HepG2 (cell line): Measurements from ENCODE around the gene BEX3. TPM values are rescaled to one million over a fixed set of nuclear protein-coding genes. Genes with fewer than 3 reads are reported as not detected.

Experiments used
- ATAC-seq: fragments of 200-7000 bp; cut with Tn5 transposase; 3 replicates; pipeline ENCODE4 v1.9.1; 2020; ENCODE audit warnings: mild to moderate bottlenecking, moderate library complexity
- BruUV-seq: library from RNA; stranded (reverse); fragments of 400-500 nt; replicated peaks from 2 replicates; lab custom pipeline; 2021; lab: Mats Ljungman, UMichigan
- CTCF ChIA-PET: fragments of 300-600 bp; formaldehyde crosslinking; extraction: SDS; loops from one replicate; lab custom pipeline; 2021; ENCODE audit warnings: low total read pairs, inconsistent platforms, low intra/inter-chr PET ratio; lab: Yijun Ruan, JAX
- POLR2A ChIA-PET: fragments of 350-600 bp; sonication (Branson Sonifier 250); formaldehyde crosslinking; loops from one replicate; lab custom pipeline; 2020; ENCODE audit warnings: antibody characterized with exemption, inconsistent platforms; lab: Yijun Ruan, JAX
- DNase-seq: peaks from one replicate; pipeline ENCODE4 v3.0.0-alpha.2; 2015; ENCODE audit warnings: low spot score
- FAIRE-seq: peaks from 3 replicates; lab custom pipeline; 2011; peaks lifted over from hg19 to GRCh38; lab: Jason Lieb, UNC
- H2AFZ ChIP-seq: one replicate; pipeline ENCODE4 v1.6.1; 2011; ENCODE audit warnings: low read length, inconsistent platforms
- H3K27ac ChIP-seq: fragments of 300-600 bp; 3 replicates; pipeline ENCODE4 v1.8.0; 2011; ENCODE audit warnings: mixed run types, mild to moderate bottlenecking, mixed read lengths, low read length, inconsistent platforms; ENCODE audit not compliant: insufficient read depth; ENCODE audit errors: extremely low read length
- H3K27me3 ChIP-seq, 2 experiments: fragments of 200-600 bp in 1 of 2; 2 replicates in 1 of 2; 3 replicates in 1 of 2; pipeline versions ENCODE4 v1.6.0 to v1.8.0; 2011; ENCODE audit warnings: low read length in 2 of 2, mild to moderate bottlenecking in 2 of 2, moderate library complexity in 2 of 2, inconsistent platforms in 1 of 2; ENCODE audit not compliant: insufficient read depth in 2 of 2, control insufficient read depth in 1 of 2
- H3K36me3 ChIP-seq, 2 experiments: fragments of 200-600 bp in 1 of 2; replicated peaks in 1 of 2; 2 replicates in 1 of 2; 3 replicates in 1 of 2; pipeline versions ENCODE4 v1.5.1 to v1.8.0; 2011; ENCODE audit warnings: low read length in 2 of 2, inconsistent platforms in 1 of 2; ENCODE audit not compliant: insufficient read depth in 2 of 2, control insufficient read depth in 1 of 2
- H3K4me1 ChIP-seq: 2 replicates; pipeline ENCODE4 v1.5.1; 2012; ENCODE audit warnings: low read length, inconsistent platforms; ENCODE audit not compliant: insufficient read depth
- H3K4me2 ChIP-seq: 2 replicates; pipeline ENCODE4 v1.6.0; 2011; ENCODE audit warnings: low read depth, low read length, inconsistent platforms
- H3K4me3 ChIP-seq, 3 experiments: fragments of 200-600 bp in 1 of 3; sonication (generic), shearing (Covaris generic) in 1 of 3; replicated peaks in 1 of 3; 2 replicates each; pipeline ENCODE4 v1.5.1; 2011 to 2016; ENCODE audit warnings: low read length in 3 of 3, inconsistent platforms in 2 of 3, low read depth in 2 of 3, mild to moderate bottlenecking in 2 of 3, control low read depth in 1 of 3, mixed read lengths in 1 of 3; ENCODE audit not compliant: insufficient read depth in 1 of 3
- H3K79me2 ChIP-seq: one replicate; pipeline ENCODE4 v1.6.1; 2011; ENCODE audit warnings: low read length, inconsistent platforms; ENCODE audit not compliant: insufficient read depth
- H3K9ac ChIP-seq: 2 replicates; pipeline ENCODE4 v1.6.0; 2011; ENCODE audit warnings: mild to moderate bottlenecking, low read depth, low read length, inconsistent platforms; ENCODE audit not compliant: insufficient read depth
- H3K9me3 ChIP-seq: 2 replicates; pipeline ENCODE4 v1.5.1; 2012; ENCODE audit warnings: mild to moderate bottlenecking, low read length
- H4K20me1 ChIP-seq: 2 replicates; pipeline ENCODE4 v1.6.0; 2011; ENCODE audit warnings: inconsistent platforms, mild to moderate bottlenecking, low read length, moderate library complexity; ENCODE audit not compliant: insufficient read depth
- CEBPZ ChIP-seq: IDR thresholded peaks from 2 replicates; pipeline ENCODE4 v1.6.1; 2012; ENCODE audit warnings: low read length, improper control_type of control experiment
- NR2C2 ChIP-seq: sonication (generic); formaldehyde crosslinking; IDR thresholded peaks from 2 replicates; pipeline ENCODE4 v1.4.0; 2020; ENCODE audit warnings: missing genetic modification reagents, mild to moderate bottlenecking, moderate library complexity, borderline replicate concordance
- TARDBP ChIP-seq: sonication (generic); formaldehyde crosslinking; IDR thresholded peaks from 2 replicates; pipeline ENCODE4 v1.8.0; 2022; ENCODE audit warnings: mild to moderate bottlenecking, missing genetic modification reagents
- TERF1 ChIP-seq: sonication (generic); formaldehyde crosslinking; IDR thresholded peaks from 2 replicates; pipeline ENCODE4 v1.8.0; 2022; ENCODE audit warnings: mild to moderate bottlenecking, missing genetic modification reagents, moderate library complexity
- WGBS: methylation state at CpG from one replicate; pipeline ENCODE4 v1.1.6; 2017; ENCODE audit warnings: low lambda C conversion rate; 5-methylcytosine and 5-hydroxymethylcytosine counted together
- in situ Hi-C: cut with HindIII; loops from 2 replicates; pipeline ENCODE4 v1.10.0; 2017; ENCODE audit warnings: low pct_unique_long_range_greater_than_20kb; ENCODE audit not compliant: extremely low pct_ligation_motif_present
- intact Hi-C: fragments of 100-400 bp; cut with micrococcal nuclease; formaldehyde crosslinking; loops from one replicate; pipeline ENCODE4 v1.10.0; 2022; ENCODE audit not compliant: unreplicated experiment
- polyA plus RNA-seq, 8 experiments: library from polyadenylated mRNA; depleted of rRNA in 3 of 8; stranded (reverse) in 7 of 8; unstranded in 1 of 8; fragments of >200 nt; fragmentation: Illumina TruSeq in 4 of 8; extraction: Trizol in 4 of 8; gene quantifications; 2 replicates each; pipeline versions ENCODE4 v1.2.1 to v1.2.3, GENCODE V29; 2011 to 2016; ENCODE audit warnings: low read depth in 4 of 8, missing spikeins in 1 of 8, mixed read lengths in 1 of 8; ENCODE audit not compliant: insufficient read depth in 1 of 8
- total RNA-seq, 5 experiments: library from RNA; depleted of rRNA; stranded (reverse); fragments of >200 nt; fragmentation: Illumina TruSeq; extraction: Trizol; gene quantifications; 2 replicates each; pipeline ENCODE4 v1.2.3, GENCODE V29; 2016; ENCODE audit warnings: low read depth in 1 of 5

Gene BEX3
- total and polyA plus RNA-seq, 2 of the 13 experiments (the other 11 are each of a cell fraction or from before 2014, with no cell fraction given), result 50.9 to 55.8 TPM

GRCh38 chrX:103414561-103414960 lies 38.2 kb downstream of the BEX3 start:
- DNase-seq, result no peak
- intact Hi-C loops, result no loop called here

More at GRCh38 chrX:103414561-103414960, 38.2 kb downstream of the BEX3 start:
- H3K9ac ChIP-seq, result no peak overlapping the region
- H3K79me2 ChIP-seq, result no peaks in the 10 kb centered on the region
- POLR2A ChIA-PET, result no interaction called here
- no peak overlapping the region for H3K27ac ChIP-seq
- H3K4me2 ChIP-seq, result no peak overlapping the region
- no peak for FAIRE-seq
- WGBS, result 33% methylated on average over 1 of the region's 7 CpGs
- no peaks in the 10 kb centered on the region for H3K4me1 ChIP-seq
- no peak for ATAC-seq
- H3K36me3 ChIP-seq, result no peaks in the 10 kb centered on the region
- H4K20me1 ChIP-seq, result no peaks in the 10 kb centered on the region
- no peak overlapping the region for H3K4me3 ChIP-seq
- H3K27me3 ChIP-seq, result no peaks in the 10 kb centered on the region
- CTCF ChIA-PET, result no interaction called here
- H3K9me3 ChIP-seq, result no peaks in the 10 kb centered on the region
- BruUV-seq, result no TSS peak
- in situ Hi-C loops, result loop anchor here (10.0 kb wide), 1 partner anchor 60 kb away; no protein-coding TSS in a partner anchor
- no peak for TF ChIP-seq TERF1
- TF ChIP-seq TARDBP (CRISPR knock-in tag), result no peak
- TF ChIP-seq CEBPZ, result no peak
- TF ChIP-seq NR2C2, result no peak
- TF ChIP-seq, all 625 proteins: peak for 0
- no peak overlapping the region for H2AFZ ChIP-seq
